GM18868 (cell line): ENCODE data around the gene KIAA1217.
"Not testable (repeated sequence)": the region's sequence is repeated elsewhere in the genome, so short reads cannot be mapped to it uniquely, and the experiment has no call there.

ENCODE experiments used
- ATAC-seq: cut with Tn5 transposase; IDR thresholded peaks from one replicate; pipeline ENCODE4 v1.9.1; 2021; ENCODE audit warnings: mild to moderate bottlenecking, moderate library complexity; ENCODE audit not compliant: unreplicated experiment

The KIAA1217 gene

DNA sequence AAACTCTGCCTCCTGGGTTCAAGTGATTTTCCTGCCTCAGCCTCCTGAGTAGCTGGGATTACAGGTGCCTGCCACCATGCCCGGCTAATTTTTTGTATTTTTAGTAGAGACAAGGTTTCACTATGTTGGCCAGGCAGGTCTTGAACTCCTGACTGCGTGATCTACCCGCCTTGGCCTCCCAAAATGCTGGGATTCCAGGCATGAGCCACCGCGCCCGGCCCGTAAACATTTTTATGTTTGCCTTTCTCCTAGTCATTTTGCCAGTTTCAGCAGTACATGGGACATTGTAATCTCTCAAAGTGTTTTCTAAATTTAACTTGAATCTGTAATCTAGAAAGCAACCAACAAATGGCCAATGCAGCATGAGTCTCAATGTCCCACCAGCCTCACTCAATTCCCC lies 128.8 kb downstream of the KIAA1217 start:
- not testable (repeated sequence) for ATAC-seq

DNA sequence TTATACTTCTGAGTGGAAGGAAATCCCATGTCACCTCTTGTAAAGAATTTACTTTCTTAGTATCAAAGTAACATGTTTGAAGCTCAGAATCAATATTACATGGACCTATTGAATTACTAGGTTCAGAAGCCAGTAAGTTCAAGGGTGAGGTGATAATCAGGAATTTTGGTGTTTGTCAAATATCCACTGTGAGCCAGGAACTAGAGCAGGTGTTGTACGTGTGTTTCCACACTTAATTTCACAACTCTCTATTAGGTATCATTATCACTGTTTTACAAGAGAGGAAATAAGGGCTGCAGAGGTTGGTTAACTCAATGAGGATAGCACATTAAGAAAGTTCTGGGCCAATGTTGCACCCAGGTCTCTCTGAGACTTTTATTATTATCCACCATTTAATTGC lies 130.4 kb downstream of the KIAA1217 start:
- no peak for ATAC-seq

DNA sequence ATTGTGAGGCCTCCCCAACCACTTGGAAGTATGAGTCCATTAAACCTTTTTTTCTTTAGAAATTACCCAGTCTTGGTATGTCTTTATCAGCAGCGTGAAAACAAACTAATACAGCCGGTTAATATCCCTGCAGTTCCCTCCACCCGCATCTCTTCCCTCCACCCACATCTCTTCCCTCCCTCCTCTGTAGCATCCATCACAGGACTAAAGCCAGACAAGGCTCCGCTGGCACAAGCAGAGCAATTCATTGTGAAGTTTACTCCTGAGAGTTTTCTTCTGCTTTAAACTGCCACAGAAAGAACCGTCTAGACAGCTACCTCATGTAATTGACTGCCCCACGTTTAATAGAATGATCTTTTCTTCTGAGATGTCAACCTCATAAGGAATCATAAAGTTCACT lies 131.5 kb downstream of the KIAA1217 start:
- no peak for ATAC-seq

DNA sequence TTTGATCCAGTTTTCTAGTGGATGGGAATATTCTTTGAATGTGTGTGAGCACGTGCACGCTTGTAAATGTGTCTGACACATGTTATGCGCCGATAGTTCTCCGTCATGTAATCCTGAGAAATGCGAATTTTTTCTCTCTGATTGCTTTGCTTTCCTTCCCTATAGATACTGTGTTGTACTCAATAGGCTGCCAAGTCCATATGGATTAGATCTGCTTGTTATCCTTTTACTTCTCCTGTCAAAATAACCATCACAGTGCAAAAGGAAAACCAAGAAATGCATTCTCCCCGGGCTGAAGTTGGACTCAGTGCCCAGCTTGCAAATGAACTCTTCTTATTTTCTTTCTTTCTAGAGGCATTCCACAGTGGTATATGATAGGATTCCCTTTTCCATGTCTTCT lies 131.9 kb downstream of the KIAA1217 start:
- ATAC-seq: no peak

DNA sequence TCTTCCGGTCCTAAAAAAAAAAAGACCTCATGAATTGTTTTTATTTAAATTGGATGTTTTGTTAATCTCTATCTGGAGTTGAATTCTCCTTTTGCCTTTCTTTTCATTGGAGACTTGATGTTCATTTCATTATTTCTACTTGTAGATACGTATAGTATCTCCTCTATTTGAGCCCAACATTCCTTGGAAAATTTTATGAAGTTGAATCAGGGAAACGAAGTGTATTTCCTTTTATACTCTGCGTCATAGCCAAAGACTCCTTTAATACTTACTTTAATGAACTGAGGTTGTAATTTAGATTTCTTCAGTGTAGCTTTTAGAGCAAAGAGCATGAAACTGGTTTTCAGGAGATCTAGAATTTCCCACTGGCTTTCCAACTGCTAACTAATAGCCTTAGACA lies 132.4 kb downstream of the KIAA1217 start:
- no peak for ATAC-seq

DNA sequence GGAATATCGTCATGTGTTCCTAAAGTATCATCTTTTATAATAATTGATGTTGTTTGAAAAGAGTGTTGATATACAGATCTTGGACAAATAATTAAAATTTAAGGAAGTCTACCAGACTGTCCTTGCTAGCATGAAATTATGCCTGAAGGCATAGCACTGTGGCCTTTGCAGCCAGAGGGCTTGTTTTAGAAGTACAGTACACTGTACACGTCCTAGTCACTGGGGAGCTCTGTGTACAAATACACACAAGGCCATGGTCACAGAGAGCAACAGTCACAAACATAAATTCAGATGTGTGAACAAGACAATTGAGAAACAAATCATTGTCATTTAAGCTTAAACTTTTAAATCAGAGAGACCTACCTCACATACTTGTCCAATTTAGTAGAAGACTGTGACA lies 133.0 kb downstream of the KIAA1217 start:
- ATAC-seq: no peak

DNA sequence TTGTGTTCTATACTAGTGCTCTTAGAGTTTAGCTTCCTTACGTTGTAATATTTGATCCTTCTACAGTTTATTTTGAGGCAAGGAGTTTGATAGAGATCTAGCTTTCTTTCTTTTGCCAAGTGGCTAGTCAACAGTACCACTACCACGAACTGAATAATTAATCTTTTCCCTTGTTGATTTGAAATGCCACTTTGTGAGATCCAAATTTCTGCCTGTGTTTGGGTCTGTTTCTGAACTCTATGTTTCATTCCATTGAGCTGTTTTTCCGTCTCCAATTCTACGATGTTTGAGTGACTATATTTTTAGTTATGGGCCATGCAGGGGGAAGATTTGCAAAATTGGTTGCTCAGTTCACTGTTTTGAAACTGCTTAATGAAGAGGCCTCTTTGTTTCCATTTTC lies 134.7 kb downstream of the KIAA1217 start:
- no peak for ATAC-seq

DNA sequence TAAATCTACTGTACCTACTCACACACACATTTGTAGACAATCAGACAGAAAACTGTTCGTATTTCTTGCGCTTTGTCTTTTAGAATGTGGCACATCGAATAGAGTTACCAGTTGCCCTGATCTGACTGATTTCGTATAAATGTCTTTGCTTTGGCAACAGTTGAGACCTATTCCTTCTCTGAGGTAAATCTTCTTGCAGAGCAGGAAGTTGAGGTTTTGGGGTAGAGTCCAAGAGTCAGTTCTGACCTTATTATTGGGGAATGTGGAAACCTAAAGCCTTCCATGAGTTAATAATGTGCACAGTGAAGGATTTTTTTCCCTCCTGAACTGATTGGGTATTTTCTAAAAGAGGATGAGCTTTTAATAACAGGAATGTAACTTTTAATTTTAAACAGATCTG lies 135.3 kb downstream of the KIAA1217 start:
- peak; percentile 49 for ATAC-seq

DNA sequence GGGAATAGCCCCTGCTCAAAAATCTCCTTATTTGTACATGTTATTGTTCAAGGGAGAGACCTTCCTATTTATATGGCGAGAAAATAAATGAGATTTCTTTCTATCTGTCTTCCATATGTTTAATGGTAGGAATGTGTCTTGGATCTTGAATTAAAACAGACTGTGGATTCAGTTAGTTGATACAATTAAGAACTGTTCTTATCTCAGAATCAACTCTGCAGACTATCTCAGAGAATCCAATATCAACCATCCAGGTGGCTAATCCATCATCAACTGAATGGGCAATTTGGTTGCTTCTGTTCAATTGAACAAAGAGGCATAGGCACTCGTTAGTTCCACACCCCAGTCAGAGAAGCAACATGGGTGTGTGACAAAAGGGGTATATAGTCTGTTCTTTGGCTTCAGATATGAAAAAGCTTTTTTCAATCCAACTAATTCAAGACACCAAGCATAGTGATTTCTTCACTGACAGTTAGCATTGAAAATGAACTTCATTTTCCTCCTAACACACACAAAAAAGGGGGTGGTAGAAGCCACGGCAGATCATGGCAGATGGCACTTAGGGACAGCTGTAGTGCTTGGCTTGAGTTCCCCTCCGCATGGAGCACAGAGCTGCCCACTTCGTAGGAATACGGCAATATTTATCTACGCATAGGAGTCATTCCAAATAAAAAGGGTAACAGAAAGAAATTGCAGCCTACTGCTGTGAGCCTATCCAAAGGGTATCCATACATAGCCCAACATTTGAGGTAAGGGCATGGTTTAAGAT lies 135.9 kb downstream of the KIAA1217 start:
- ATAC-seq: no peak

DNA sequence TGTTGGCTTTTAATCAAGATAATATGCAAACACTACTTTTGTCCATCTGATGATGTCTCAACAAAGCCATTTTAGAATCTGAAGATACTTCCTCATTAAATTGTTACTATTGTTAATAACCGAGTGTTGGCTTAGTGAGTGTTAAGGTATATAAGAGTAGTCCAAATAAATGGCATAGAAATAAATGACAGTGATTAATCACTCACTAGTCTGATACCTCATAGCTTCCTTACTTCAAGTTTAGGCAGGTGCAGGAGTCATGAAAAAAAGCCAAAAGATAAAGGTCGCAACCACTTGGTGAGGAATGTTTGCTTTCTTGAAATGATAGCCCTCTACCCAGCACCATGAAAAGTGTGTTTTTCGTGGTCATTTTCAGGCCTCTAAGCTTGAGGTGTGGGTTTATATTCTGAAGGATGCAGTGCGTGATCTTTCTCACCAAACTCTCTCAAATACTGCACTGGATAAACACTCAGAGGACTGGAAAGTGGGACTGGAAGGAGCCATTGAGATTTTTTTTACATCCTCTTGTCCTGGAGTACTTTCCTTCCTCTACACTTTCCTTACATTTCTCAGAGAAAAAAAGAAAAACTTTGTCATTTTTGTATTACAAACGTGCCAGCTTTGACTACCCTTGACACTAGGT lies 138.1 kb downstream of the KIAA1217 start:
- no peak for ATAC-seq

DNA sequence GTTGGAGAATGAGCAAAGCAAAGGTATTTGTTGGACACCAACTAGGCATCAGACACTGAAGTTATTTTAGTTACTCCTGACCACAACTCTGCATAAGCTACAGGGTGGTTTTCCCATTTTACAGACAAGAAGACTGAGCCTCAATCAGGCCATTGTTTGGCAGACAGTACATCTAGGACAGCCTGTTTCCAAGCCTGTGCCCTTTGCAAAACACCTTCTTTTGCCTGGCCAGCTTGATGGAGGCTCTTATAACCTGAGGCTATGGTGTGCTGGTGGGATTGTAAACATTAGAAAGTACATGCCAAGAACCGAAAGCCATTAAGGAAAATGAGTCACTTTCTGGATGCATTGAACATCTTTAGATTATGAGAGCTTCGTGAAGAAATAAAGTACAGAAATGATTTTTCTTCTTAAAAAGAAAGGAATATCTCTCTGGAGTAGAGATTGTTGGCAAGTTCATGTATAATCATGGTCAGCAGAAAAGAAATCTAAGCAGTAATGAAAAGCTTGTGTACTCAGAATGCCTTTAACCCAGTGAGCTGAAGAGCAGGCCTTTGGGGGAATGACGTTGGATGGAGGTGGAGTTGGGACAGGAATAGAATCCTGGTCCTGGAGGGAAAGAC lies 140.6 kb downstream of the KIAA1217 start:
- peak; percentile 52 for ATAC-seq

DNA sequence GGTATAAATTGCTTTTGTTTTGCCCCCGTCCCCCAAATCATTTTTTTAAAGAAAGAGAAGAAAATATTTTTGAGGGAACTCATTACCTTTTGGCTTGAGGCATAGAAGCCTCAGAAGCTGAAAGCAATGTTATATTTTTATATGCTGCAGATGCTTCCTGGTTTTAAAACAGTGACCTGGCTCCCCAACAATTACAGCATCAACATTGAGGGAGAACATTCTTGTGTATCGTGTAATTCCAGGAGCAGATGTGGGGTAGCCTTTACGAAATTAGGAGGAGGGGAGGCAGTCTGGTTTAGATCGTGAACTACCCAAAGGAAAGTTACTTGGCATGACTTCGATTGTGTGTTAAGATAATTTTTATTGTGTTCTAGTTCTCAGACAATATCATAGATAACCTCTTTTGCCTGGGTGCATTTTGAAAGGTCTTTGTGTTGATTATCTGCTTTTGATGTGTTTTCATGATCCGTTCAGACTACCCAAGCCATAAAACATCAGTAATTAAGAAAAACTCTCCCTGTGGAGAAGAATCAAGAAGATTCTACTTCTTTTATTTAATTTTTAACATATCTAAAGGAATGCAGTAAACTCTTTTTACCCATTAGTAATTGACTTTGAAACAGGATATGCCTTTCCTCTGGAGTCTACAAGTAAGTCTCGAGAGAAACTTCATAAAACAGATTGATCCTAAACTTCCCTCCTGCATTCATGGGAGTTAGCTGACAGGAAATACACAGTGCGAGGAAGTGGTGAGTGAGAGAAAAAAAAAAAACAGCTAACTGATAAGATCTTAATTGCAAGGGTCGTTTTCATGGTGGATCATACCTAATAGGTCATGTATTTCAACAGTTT lies 141.4 kb downstream of the KIAA1217 start:
- no peak for ATAC-seq

DNA sequence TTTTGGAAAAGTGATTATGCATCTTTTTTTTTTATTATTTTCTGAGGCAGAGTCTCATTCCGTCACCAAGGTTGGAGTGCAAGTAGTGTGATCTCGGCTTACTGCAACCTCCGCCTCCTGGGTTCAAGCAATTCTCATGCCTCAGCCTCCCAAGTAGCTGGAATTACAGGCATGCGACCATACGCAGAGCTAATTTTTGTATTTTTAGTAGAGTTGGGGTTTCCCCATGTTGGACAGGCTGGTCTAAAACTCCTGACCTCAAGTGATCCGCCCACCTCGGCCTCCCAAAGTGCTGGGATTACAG lies 141.9 kb downstream of the KIAA1217 start:
- ATAC-seq: not testable (repeated sequence)

DNA sequence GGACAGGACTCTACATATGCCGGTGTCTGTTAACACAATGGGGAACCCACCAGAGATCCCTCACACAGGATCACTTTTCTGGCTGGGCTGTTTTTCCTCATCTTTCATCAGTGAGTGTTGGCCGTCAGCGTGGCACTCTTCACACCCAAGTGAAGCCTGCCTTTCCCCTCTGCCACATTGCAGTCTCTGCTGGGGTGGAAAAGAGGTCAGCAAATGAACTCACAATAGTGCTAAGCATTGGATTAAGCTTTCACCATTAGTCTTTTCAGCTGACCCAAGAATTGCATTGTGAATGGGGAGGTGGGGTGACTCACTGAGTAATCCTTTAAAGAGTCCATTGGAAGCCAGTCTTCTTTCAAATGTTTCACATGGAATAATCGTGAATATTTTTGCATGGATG lies 143.0 kb downstream of the KIAA1217 start:
- ATAC-seq: no peak

DNA sequence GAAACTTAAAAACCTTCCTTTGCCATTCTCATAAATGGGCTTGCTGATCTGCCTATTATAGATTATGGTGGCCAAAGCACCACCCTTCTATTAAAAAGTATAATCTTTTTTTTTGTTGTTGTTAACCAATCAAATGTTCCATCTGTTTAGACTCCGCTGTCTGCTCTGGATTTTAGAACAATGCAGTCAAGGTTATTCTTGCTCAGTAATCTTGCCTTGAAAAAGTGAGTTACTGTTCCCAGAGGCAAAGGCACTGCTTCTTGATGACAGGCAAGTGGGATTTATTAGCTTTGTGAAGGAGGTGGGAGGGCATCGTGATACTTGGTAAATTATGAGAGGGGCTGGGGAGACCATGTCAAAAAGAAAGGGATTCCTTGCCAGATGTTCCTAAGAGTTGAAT lies 143.5 kb downstream of the KIAA1217 start:
- no peak for ATAC-seq

DNA sequence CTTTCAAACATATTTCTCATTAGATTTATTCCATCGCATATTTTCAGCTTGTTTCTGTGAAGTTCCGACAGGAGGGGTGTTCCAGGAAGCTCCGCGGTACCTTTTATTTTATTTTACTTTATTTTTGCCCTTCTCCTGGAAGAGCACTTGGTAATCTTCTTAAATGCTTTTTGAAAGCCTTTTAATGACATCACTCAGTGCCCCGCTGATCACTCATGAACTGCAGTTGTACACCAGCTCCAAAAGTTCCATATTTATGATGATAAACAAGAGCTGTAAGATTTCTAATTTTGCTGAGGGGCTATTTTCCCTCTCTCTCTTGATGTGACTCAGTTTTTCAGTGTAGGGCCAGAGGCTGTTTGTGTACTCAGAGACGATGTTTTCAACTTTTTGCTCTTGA lies 144.4 kb downstream of the KIAA1217 start:
- ATAC-seq: no peak

DNA sequence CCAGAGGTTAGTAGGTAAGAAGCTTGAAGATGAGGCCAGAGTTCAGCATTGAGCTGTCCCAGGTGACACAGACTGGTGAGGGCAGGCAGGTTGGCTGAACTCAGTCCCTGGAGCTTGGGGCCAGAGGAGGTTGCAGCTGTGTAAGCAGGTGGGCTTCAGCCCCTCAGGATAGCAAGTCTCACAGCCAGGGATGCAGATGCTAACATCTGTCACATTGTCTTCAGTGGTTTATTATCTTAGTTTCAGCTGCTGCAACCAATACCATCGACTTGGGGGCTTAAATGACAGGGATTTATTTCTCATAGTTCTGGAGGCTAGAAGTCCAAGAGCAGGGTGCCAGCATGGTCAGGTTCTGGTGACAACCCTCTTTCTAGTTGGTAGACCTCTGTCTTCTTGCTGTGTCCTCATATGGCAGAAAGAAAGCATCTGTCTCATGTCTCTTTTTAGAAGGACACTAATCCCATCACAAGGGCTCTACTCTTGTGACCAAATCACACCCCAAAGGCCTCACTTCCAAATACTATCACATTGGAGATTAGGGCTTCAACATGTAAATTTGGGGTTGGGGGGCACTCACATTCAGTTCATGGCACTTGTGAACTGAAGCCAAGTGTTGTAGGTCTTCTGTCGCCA lies 146.2 kb downstream of the KIAA1217 start:
- ATAC-seq: no peak

DNA sequence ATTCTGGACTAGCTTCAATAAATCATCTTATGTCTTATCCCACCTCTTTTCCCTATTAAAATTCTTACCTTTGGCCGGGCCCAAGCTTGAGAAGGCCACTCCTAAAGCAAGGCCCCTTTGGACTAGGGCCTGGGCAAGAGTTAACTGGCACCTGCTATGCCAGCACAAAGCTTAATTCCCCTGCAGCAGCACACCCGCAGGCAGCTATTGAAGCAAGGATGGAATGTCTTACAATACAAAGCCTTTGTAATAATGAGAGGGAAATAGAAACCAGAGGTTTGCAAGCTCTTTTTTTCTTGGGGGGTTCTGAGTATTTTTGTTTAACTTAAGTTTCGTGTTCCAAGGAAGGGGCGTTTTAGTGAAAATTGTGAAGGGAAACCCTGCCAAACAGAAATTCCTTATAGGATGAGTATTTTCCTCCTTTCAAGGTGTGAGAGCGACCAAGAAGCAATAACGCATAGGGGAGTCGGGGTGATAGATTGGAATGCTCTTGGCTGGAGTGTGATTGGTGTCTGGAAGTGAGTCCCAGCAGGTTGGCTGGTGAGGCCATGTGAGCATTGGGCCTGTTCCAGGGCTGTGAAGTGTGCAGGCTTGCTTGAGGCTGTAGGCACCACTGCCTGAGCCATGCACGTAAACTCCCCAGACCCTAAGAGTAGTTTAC lies 148.5 kb downstream of the KIAA1217 start:
- no peak for ATAC-seq

DNA sequence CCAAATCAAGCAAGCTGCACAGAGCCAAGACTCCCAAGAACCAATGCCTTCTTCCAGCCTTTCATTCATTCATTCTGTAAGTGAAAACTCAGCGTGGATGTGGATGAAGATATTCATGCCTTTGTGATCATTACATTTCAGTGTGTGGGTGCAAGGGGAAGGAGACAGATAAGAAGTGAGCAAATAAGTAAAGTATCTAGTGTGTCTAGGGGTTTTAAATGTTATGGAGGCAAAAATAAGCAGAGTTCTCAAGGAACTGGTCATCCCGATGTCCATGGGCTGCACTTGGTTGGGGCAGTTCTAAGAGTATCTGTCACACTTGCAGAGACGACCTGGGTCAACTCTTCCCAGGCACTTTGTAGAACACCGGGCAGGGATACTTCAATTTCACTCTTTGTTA lies 149.1 kb downstream of the KIAA1217 start:
- ATAC-seq: no peak

DNA sequence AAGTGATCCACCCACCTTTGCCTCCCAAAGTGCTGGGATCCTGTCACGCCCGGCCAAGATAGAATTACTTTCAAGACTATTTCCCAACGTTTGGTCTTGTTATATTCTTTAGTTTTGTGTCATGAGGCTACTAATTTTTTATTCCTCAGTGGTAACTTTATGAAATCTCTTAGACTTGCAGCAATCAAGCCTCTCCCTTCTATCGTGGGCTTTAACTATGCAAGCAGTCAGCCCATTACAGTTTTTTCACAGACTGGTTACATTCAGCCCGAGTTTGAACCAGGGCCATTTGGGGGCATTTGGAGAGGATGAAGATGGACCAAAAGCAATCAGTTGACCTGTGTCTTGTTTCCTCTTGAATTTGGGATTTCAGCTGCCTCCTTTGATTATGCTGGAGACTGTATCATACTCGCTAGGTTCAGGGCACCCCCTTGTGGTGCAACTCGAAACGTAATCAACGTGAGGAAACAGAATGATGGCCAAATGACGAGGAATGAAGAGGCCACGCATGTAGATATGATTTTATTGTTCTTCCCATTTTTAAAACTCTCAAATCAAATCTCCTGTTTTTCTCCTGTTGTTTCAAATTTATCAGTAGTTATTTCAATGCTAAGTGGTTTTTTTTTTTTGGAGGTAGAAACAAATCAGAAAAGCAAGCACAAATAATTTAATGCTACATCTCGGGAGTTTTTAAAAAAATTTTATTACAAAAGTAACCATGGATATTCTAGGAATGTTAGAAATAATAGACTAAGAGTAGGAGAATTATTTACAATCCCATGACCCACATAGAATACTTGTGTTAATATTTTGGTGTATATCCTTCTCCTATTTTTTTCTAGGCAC lies 151.6 kb downstream of the KIAA1217 start:
- peak; percentile 86 for ATAC-seq
